Chondrocyte (in vitro differentiated cells): ENCODE measurements around the gene UBE2L3. TPM values are rescaled to one million over a fixed set of nuclear protein-coding genes. Genes with fewer than 3 reads are reported as not detected.

Experiments
- DNase-seq: peaks from one replicate; pipeline ENCODE4 v3.0.0; 2021; ENCODE audit warnings: mixed read lengths, low spot score
- H3K27ac Mint-ChIP-seq: one replicate; pipeline ENCODE4 v1.8.0; 2021; ENCODE audit warnings: mild to moderate bottlenecking, moderate library complexity, mixed read lengths; ENCODE audit not compliant: unreplicated experiment
- H3K27me3 Mint-ChIP-seq: 2 replicates; pipeline ENCODE4 v1.8.0; 2021; ENCODE audit warnings: low read depth, mixed read lengths
- H3K36me3 Mint-ChIP-seq: 2 replicates; pipeline ENCODE4 v1.8.0; 2021; ENCODE audit warnings: low read depth, mixed read lengths
- H3K4me1 Mint-ChIP-seq: 2 replicates; pipeline ENCODE4 v1.8.0; 2021; ENCODE audit warnings: low read depth, mild to moderate bottlenecking, mixed read lengths
- H3K4me3 Mint-ChIP-seq: one replicate; pipeline ENCODE4 v1.8.0; 2021; ENCODE audit warnings: mild to moderate bottlenecking, moderate library complexity, mixed read lengths; ENCODE audit not compliant: unreplicated experiment
- H3K9me3 Mint-ChIP-seq: 2 replicates; pipeline ENCODE4 v1.8.0; 2021; ENCODE audit warnings: low read depth, mixed read lengths
- CTCF ChIP-seq: fragments of 200-600 bp; sonication (generic); IDR thresholded peaks from 2 replicates; pipeline ENCODE4 v1.5.0; 2021; ENCODE audit warnings: antibody characterized with exemption, mild to moderate bottlenecking, moderate library complexity
- total RNA-seq: library from RNA; stranded (reverse); gene quantifications from 3 replicates; pipeline ENCODE4 v1.2.1, GENCODE V29; 2021

The UBE2L3 gene
- total RNA-seq, 1 donor from 2014 or later, result 53.2 TPM

DNA sequence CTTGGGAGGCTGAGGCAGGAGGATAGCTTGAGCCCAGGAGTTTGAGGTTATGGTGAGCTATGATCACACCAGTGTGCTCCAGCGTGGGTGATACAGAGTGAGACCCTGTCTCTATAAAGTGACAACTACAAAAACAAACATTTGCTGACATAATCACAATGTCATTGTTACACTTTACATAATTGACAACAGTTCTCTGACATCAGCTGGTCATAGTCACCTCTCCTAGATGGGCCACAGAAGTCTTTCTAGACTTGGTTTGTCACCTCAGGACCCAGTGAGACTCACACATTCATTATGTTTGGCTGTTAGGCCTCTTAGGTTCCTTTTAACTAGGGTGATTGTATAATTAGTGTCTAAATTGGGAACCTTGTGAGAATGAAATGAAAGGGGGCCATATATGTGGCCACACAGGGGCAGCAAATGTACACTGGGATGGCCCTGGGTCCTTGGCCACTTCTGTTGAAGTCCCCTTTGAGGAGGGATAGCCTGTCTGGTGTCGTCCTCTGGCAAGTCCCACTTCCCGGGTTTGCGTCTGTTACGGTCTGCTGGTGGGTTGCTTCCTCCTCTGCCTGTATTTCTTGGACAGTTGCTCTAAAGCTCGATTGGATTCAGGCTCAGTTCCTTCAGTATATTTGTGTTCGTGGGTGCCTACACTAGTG lies 92.5 kb downstream of the UBE2L3 start:
- no peak for DNase-seq
- Mint-ChIP-seq H3K36me3 (no peaks in the 10 kb centered on the region), H3K4me3 (no peak overlapping the region), H3K4me1 (peaks cover 14% of the 10 kb centered on the region), H3K27ac (no peak overlapping the region), H3K9me3 (no peaks in the 10 kb centered on the region), H3K27me3 (no peaks in the 10 kb centered on the region)
- TF ChIP-seq CTCF, result peak; percentile 26

DNA sequence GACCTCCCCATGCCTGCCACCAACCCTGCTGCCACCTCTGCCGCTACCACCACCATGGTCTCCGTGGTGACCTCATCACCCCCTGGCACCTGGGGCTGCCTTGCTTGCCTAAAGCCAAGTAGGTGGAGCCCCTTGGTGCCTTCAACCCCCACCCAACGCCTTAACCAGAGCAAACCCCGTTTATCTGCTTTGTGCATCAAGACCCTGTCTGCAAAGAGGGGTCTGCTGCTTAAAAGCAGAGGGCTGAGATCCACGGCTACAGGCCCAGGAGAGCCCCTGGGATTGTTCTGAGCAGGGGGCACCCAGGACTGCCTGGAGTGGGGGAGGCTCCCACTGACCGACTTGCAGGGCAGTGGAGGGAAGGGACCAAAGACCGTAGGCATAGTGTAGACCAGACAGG lies 93.4 kb downstream of the UBE2L3 start:
- H3K36me3 Mint-ChIP-seq, result no peaks in the 10 kb centered on the region
- H3K9me3 Mint-ChIP-seq, result no peaks in the 10 kb centered on the region
- H3K4me3 Mint-ChIP-seq, result no peak overlapping the region
- no peaks in the 10 kb centered on the region for H3K27me3 Mint-ChIP-seq
- peaks cover 19% of the 10 kb centered on the region for H3K4me1 Mint-ChIP-seq
- no peak for TF ChIP-seq CTCF
- no peak overlapping the region for H3K27ac Mint-ChIP-seq
- no peak for DNase-seq

GRCh38 chr22:21661991-21662390 lies 94.5 kb downstream of the UBE2L3 start:
- Mint-ChIP-seq H3K9me3 (no peaks in the 10 kb centered on the region), H3K27me3 (no peaks in the 10 kb centered on the region), H3K4me3 (no peak overlapping the region), H3K36me3 (no peaks in the 10 kb centered on the region), H3K27ac (no peak overlapping the region), H3K4me1 (peaks cover 19% of the 10 kb centered on the region)
- TF ChIP-seq CTCF, result no peak
- DNase-seq, result no peak

- Mint-ChIP-seq H3K9me3 (no peaks in the 10 kb centered on the region), H3K27me3 (no peaks in the 10 kb centered on the region), H3K4me1 (peaks cover 20% of the 10 kb centered on the region), H3K36me3 (no peaks in the 10 kb centered on the region), H3K27ac (no peak overlapping the region), H3K4me3 (no peak overlapping the region)
- TF ChIP-seq CTCF, result no peak
- DNase-seq, result no peak
These were observed 96.2 kb downstream of the UBE2L3 start for GRCh38 chr22:21663738-21664137.

- H3K27me3 Mint-ChIP-seq, result no peaks in the 10 kb centered on the region
- no peaks in the 10 kb centered on the region for H3K36me3 Mint-ChIP-seq
- no peak for TF ChIP-seq CTCF
- DNase-seq, result no peak
- peak overlapping the region; percentile 95 for H3K27ac Mint-ChIP-seq
- H3K4me1 Mint-ChIP-seq, result peaks cover 20% of the 10 kb centered on the region
- H3K9me3 Mint-ChIP-seq, result no peaks in the 10 kb centered on the region
- H3K4me3 Mint-ChIP-seq, result peak overlapping the region; percentile 96
These were observed 97.7 kb downstream of the UBE2L3 start for GRCh38 chr22:21665047-21665851.
